Uterus (tissue), 4 donors: Measurements from ENCODE around the gene URB2. TPM values are rescaled to one million over a fixed set of nuclear protein-coding genes. Genes with fewer than 3 reads are reported as not detected.

ENCODE experiments used
- DNase-seq, 2 donors: peaks; one replicate each; pipeline ENCODE4 v3.0.0-alpha.2; 2019 to 2020
- H3K27ac ChIP-seq, 2 donors: fragments of 200-600 bp; sonication (generic); 1 replicate in 1 of 2; 2 replicates in 1 of 2; pipeline ENCODE4 v1.5.1; 2016 to 2018
- H3K27me3 ChIP-seq, 2 donors: fragments of 200-600 bp; sonication (generic); one replicate each; pipeline ENCODE4 v1.5.1; 2018 to 2019; ENCODE audit warnings: control low read depth in 1 of 2
- H3K36me3 ChIP-seq, 2 donors: fragments of 200-600 bp; sonication (generic); one replicate each; pipeline ENCODE4 v1.5.1; 2019; ENCODE audit warnings: control low read depth in 1 of 2
- H3K4me1 ChIP-seq, 2 donors: fragments of 200-600 bp; sonication (generic); one replicate each; pipeline ENCODE4 v1.5.1; 2018 to 2019; ENCODE audit warnings: control low read depth in 1 of 2
- H3K4me3 ChIP-seq, 2 donors: fragments of 200-600 bp; sonication (generic); 1 replicate in 1 of 2; 2 replicates in 1 of 2; pipeline ENCODE4 v1.5.1; 2018 to 2019; ENCODE audit warnings: mild to moderate bottlenecking in 1 of 2
- H3K9me3 ChIP-seq, 2 donors: fragments of 200-600 bp; sonication (generic); one replicate each; pipeline ENCODE4 v1.5.1; 2019; ENCODE audit warnings: control low read depth in 1 of 2
- POLR2A ChIP-seq, 2 donors: fragments of 450-650 bp; IDR thresholded peaks; one replicate each; pipeline ENCODE4 v1.6.1; 2016; ENCODE audit warnings: antibody characterized with exemption in 2 of 2, mild to moderate bottlenecking in 1 of 2, moderate library complexity in 1 of 2
- intact Hi-C: fragments of 100-400 bp; cut with DNase I; formaldehyde crosslinking; loops from one replicate; pipeline ENCODE4 v1.15.1; 2023; ENCODE audit warnings: low total_unique reads
- total RNA-seq, 4 donors: library from RNA; depleted of rRNA in 3 of 4; stranded (reverse); fragments of >200 nt in 3 of 4; gene quantifications; one replicate each; pipeline versions ENCODE4 v1.1.0 to v1.2.4, GENCODE V29; 2014 to 2023
- TF ChIP-seq, protein P1 (sequence below), 4 experiments: fragments of 200-600 bp in 2 of 4; fragments of 450-650 bp in 2 of 4; sonication (generic) in 2 of 4; IDR thresholded peaks; one replicate each; pipeline ENCODE4 v1.5.1; 2016 to 2019; ENCODE audit warnings: antibody characterized with exemption in 4 of 4, mild to moderate bottlenecking in 2 of 4, moderate library complexity in 1 of 4
- donor health status: DM: yes; HTN: yes; CAD: no.

The URB2 gene
- total RNA-seq, 4 donors from 2014 or later = 2.3 to 17.8 (median 8.6) TPM

DNA sequence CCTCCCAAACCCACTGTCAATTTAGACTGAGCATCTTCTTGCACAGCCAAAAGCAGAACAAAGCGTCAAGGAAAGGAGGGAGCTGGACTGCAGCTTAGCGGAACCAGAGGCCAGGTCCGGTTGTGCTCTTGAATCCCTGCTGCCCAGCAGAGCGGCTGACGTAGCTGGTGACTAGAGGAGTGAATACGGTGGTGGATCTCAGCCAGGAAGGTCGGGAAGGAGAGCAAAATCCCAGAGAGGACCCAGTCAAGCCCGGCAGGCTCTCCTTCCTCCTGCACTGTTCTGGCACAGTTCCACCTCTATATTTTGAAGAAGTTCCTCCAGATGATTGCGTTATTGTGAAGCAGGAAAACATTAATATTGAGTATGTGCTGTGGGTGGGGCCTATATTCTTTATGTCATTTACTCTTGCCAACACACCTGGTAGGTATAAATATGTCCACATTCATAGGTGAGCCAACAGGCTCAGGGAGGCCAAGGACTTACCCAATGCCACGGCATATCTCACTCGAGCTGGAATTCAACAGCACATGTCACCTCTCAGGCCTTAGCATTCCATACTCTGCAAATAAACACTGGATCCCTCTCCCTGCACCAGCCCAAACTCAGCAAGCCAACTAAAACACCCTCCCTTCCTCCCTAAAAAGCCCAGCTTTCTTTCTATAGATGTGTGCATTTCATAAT is 43.9 kb upstream of the URB2 start:
- no peak for DNase-seq
- intact Hi-C loops = no loop called here
- TF ChIP-seq, protein P1, sequence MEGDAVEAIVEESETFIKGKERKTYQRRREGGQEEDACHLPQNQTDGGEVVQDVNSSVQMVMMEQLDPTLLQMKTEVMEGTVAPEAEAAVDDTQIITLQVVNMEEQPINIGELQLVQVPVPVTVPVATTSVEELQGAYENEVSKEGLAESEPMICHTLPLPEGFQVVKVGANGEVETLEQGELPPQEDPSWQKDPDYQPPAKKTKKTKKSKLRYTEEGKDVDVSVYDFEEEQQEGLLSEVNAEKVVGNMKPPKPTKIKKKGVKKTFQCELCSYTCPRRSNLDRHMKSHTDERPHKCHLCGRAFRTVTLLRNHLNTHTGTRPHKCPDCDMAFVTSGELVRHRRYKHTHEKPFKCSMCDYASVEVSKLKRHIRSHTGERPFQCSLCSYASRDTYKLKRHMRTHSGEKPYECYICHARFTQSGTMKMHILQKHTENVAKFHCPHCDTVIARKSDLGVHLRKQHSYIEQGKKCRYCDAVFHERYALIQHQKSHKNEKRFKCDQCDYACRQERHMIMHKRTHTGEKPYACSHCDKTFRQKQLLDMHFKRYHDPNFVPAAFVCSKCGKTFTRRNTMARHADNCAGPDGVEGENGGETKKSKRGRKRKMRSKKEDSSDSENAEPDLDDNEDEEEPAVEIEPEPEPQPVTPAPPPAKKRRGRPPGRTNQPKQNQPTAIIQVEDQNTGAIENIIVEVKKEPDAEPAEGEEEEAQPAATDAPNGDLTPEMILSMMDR (IDR thresholded peaks at IDR 0.05) = no peak
- no peak for TF ChIP-seq POLR2A (IDR thresholded peaks at IDR 0.05)
- no peaks in the 10 kb centered on the region for H3K4me1 ChIP-seq
- no peak overlapping the region for H3K4me3 ChIP-seq
- no peaks in the 10 kb centered on the region for H3K27me3 ChIP-seq
- H3K27ac ChIP-seq = no peak overlapping the region
- H3K36me3 ChIP-seq = no peaks in the 10 kb centered on the region
- no peaks in the 10 kb centered on the region for H3K9me3 ChIP-seq

DNA sequence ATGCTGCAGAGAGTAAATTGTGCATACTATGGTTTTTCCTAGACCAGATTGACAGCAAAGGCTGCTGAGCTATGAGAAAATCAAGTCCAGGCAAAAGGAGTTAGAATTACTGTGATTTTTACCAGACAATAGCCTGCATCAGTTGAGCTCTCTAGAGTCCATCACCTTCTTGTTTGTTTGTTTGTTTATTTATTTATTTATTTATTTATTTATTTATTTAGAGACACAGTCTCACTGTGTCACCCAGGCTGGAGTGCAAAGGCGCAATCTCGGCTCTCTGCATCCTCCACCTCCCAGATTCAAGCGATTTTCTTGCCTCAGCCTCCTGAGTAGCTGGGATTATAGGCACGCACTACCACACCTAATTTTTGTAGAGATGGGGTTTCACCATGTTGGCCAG is 43.3 kb upstream of the URB2 start:
- no peaks in the 10 kb centered on the region for H3K36me3 ChIP-seq
- no peaks in the 10 kb centered on the region for H3K9me3 ChIP-seq
- H3K27ac ChIP-seq = no peak overlapping the region
- H3K4me3 ChIP-seq = no peak overlapping the region
- H3K27me3 ChIP-seq = no peaks in the 10 kb centered on the region
- TF ChIP-seq, protein P1 (IDR thresholded peaks at IDR 0.05) = no peak
- TF ChIP-seq POLR2A (IDR thresholded peaks at IDR 0.05) = no peak
- DNase-seq = no peak
- intact Hi-C loops = no loop called here
- H3K4me1 ChIP-seq = no peaks in the 10 kb centered on the region

DNA sequence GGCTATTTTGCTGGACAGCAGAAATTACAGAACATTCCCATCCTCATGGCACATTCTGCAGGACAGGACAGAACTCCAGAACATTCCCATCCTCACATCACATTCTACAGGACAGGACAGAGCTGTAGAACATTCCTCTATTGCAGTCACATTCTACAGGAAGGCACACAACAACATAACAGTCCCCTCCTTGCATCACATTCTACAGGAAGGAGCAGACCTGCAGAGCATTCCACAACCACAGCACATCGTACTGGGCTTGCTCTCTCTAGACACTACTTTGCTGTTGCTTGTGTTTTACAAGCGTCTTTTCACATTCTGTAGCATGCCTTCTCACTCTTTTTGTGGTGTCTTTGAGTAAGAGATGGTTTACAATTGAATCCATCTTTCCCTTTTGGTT is 40.7 kb upstream of the URB2 start:
- Histone ChIP-seq H3K36me3 (no peaks in the 10 kb centered on the region), H3K4me3 (no peak overlapping the region), H3K27ac (no peak overlapping the region), H3K4me1 (no peaks in the 10 kb centered on the region), H3K27me3 (no peaks in the 10 kb centered on the region), H3K9me3 (no peaks in the 10 kb centered on the region)
- intact Hi-C loops = no loop called here
- no peak for DNase-seq
- TF ChIP-seq, protein P1 (IDR thresholded peaks at IDR 0.05) = no peak
- no peak for TF ChIP-seq POLR2A (IDR thresholded peaks at IDR 0.05)

DNA sequence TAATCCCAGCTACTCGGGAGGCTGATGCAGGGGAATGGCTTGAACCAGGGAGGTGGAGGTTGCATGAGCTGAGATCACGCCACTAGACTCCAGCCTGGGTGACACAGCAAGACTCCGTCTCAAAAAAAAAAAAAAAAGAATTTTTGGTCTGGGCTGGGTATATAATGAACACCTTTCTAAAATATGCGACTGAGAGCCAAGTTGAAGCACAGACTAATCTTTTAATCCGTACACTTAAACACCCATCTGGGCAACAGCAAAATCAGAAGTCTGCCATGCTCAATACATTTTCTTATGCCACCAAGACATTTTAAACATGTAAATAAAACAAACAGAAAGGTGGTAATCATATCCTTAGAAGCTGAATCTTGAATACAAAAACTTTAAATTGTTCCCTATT is 35.9 kb upstream of the URB2 start:
- Histone ChIP-seq H3K4me1 (no peaks in the 10 kb centered on the region), H3K36me3 (no peaks in the 10 kb centered on the region), H3K27me3 (no peaks in the 10 kb centered on the region), H3K9me3 (no peaks in the 10 kb centered on the region), H3K27ac (no peak overlapping the region), H3K4me3 (no peak overlapping the region)
- TF ChIP-seq, protein P1 (IDR thresholded peaks at IDR 0.05) = no peak
- TF ChIP-seq POLR2A (IDR thresholded peaks at IDR 0.05) = no peak
- intact Hi-C loops = no loop called here
- no peak for DNase-seq

DNA sequence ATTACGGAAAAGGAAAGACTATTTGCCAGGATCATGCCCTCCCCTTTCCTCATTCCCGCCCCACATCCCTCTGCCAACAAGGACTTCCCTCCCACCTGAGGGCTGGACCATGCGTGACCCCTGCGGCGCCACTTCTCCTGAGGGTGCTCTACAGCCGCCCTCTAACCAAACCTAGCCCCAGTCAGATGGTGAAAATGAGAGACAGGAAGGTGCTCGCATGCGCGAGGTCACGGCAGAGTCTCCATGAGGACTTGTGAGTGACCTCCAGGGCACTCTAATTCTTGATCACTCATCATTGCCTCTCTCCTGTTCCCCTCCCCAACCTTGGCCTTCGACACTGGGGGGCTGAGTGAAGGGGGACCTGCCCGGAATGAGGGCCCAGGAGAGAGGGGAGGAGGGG is 32.2 kb upstream of the URB2 start:
- no peaks in the 10 kb centered on the region for H3K36me3 ChIP-seq
- H3K27me3 ChIP-seq = no peaks in the 10 kb centered on the region
- intact Hi-C loops = no loop called here
- no peaks in the 10 kb centered on the region for H3K9me3 ChIP-seq
- H3K27ac ChIP-seq = no peak overlapping the region
- H3K4me3 ChIP-seq = no peak overlapping the region
- no peak for DNase-seq
- peaks cover 0 to 5% of the 10 kb centered on the region in 2 donors for H3K4me1 ChIP-seq
- no peak for TF ChIP-seq POLR2A (IDR thresholded peaks at IDR 0.05)
- TF ChIP-seq, protein P1 (IDR thresholded peaks at IDR 0.05) = no peak
